GM18505 (cell line): ENCODE measurements around the gene KIF25.

ENCODE experiments used
- ATAC-seq: cut with Tn5 transposase; IDR thresholded peaks from one replicate; pipeline ENCODE4 v1.9.1; 2021; ENCODE audit not compliant: unreplicated experiment
- POLR2A ChIP-seq: IDR thresholded peaks from 4 replicates; pipeline ENCODE4 v1.6.1; 2011; ENCODE audit warnings: borderline replicate concordance; ENCODE audit not compliant: insufficient read depth, insufficient read length; ENCODE audit errors: extremely low read depth

Gene KIF25

GRCh38 chr6:167979436-167980139 is 17.9 kb upstream of the KIF25 start:
- ATAC-seq = no peak
- no peak for TF ChIP-seq POLR2A

- TF ChIP-seq POLR2A = no peak
These were observed 16.4 kb upstream of the KIF25 start for GRCh38 chr6:167980911-167981580.

GRCh38 chr6:167981916-167982462 is 15.5 kb upstream of the KIF25 start:
- ATAC-seq = no peak
- no peak for TF ChIP-seq POLR2A

More at GRCh38 chr6:167980911-167981580, 16.4 kb upstream of the KIF25 start:
- no peak for ATAC-seq

- TF ChIP-seq POLR2A = no peak
- no peak for ATAC-seq
These were observed 13.2 kb upstream of the KIF25 start for GRCh38 chr6:167984144-167984719.

- no peak for ATAC-seq
- TF ChIP-seq POLR2A = no peak
These were observed 12.4 kb upstream of the KIF25 start for GRCh38 chr6:167984876-167985604.

- no peak for TF ChIP-seq POLR2A
- ATAC-seq = no peak
These were observed 11.4 kb upstream of the KIF25 start for GRCh38 chr6:167985911-167986595.

GRCh38 chr6:167987396-167988153 is 9.9 kb upstream of the KIF25 start:
- no peak for TF ChIP-seq POLR2A
- ATAC-seq = no peak

GRCh38 chr6:167988154-167988495 is 9.3 kb upstream of the KIF25 start:
- ATAC-seq = no peak
- TF ChIP-seq POLR2A = no peak

GRCh38 chr6:167988945-167989841 is 8.3 kb upstream of the KIF25 start:
- no peak for TF ChIP-seq POLR2A
- ATAC-seq = no peak

- TF ChIP-seq POLR2A = no peak
- no peak for ATAC-seq
These were observed 7.2 kb upstream of the KIF25 start for GRCh38 chr6:167990016-167990945.
